NCI-H774 (cell line): Measurements from ENCODE around the gene ANGPTL8.

Experiments used
- DNase-seq: peaks from one replicate; lab custom pipeline; 2025; lab: John Stamatoyannopoulos, UW

Gene ANGPTL8

GRCh38 chr19:11203194-11204075 lies 36.0 kb upstream of the ANGPTL8 start:
- no peak for DNase-seq

- DNase-seq = no peak
Observed at GRCh38 chr19:11204076-11204602, 35.3 kb upstream of the ANGPTL8 start.

GRCh38 chr19:11204943-11205349 lies 34.5 kb upstream of the ANGPTL8 start:
- no peak for DNase-seq

- DNase-seq = no peak
Observed at GRCh38 chr19:11205939-11206570, 33.4 kb upstream of the ANGPTL8 start.

GRCh38 chr19:11208561-11209471 lies 30.6 kb upstream of the ANGPTL8 start:
- no peak for DNase-seq

- DNase-seq = no peak
Observed at GRCh38 chr19:11209839-11210655, 29.4 kb upstream of the ANGPTL8 start.

- DNase-seq = no peak
Observed at GRCh38 chr19:11210656-11210928, 28.8 kb upstream of the ANGPTL8 start.

DNA sequence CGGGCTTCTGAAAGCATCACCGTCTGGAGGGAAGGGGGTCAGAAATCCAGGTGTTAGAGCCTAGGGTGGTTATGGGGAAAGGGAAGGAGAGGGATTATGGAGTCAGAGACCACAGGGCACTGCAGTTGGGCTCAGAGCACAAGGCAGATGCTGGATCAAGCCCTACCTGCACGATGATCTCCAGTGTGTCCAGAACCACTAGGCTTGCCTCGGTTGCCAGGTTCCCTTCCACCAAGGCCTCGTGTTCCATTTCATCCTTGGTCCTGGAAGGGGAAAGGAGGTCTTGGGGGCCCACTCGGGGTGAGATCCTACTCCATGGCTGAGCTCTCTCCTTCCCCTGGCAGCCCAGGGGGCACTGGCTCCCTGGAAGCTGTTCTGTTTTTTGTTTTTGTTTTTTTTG lies 25.0 kb upstream of the ANGPTL8 start:
- DNase-seq = no peak

GRCh38 chr19:11221082-11221598 lies 18.3 kb upstream of the ANGPTL8 start:
- DNase-seq = no peak

- no peak for DNase-seq
Observed at GRCh38 chr19:11223200-11223599, 16.2 kb upstream of the ANGPTL8 start.

DNA sequence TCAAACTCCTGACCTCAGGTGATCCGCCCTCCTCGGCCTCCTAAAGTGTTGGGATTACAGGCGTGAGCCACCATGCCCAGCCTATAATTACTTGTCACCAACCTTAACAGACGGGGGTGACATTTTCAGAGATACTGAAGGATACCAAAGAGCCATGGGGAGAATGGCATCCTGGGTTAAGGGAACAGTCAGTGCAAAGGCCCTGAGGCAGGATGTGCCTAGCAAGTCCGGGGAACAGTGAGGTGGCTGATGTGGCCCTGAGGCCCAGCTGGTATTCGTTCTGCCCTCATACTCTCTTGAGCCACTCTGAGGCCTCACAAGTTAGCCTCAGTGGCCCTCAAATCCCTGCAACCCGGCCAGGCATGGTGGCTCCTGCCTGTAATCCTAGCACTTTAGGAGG lies 15.0 kb upstream of the ANGPTL8 start:
- DNase-seq = no peak

GRCh38 chr19:11225172-11225571 lies 14.2 kb upstream of the ANGPTL8 start:
- DNase-seq = no peak

- no peak for DNase-seq
Observed at GRCh38 chr19:11225815-11226214, 13.6 kb upstream of the ANGPTL8 start.

DNA sequence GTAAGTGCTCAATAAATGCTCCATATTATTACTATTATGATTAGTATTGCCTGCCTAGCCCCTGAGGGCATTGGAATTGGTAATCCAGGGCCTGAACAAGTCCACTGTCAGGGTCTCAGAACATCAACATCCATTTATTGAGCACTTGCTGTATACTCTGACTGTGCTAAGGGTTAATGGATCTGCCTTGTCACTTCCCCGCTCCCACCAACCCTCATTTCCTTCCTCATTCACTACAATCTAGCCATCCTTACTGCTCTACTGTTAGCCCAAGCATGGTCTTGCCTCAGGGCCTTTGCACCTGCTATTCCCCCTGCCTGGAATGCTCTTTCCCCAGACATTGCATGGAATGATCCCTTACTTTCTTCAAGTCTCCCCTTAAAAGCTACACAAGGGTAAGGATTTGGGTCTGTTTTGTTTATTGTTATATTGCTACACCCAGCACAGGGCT lies 12.7 kb upstream of the ANGPTL8 start:
- no peak for DNase-seq

DNA sequence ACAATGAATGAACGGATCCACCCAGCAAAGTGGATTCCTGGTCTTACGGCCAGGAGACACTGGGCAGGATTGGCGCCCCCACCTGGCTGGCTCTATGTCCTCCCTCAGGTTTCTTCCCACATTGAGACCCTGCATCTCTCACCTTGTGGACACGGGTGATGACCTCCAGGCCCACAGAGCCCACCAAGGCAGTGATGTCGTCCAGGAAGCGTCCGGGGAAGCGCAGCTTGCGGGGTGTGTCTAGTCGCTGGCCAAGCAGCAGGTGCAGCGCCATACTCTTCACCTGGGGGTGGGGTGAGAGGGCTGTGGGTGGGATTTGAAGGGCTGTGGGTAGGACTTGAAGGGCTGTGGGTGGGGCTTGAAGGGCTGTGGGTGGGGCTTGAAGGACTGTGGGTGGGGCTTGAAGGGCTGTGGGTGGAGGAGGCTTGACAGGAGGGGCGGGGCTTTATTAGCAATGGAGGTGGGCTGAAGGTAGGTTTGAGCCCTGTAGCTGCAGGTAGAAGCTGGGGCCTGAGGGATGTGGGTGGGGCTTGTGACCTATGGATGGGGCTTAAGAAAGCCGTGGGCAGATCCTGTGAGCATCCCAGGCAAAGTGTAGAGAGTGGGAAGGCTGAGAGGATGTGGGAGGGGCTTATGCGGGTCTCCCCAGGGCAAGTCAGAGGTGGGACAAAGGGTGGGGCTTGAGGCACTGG lies 12.1 kb upstream of the ANGPTL8 start:
- DNase-seq = no peak

DNA sequence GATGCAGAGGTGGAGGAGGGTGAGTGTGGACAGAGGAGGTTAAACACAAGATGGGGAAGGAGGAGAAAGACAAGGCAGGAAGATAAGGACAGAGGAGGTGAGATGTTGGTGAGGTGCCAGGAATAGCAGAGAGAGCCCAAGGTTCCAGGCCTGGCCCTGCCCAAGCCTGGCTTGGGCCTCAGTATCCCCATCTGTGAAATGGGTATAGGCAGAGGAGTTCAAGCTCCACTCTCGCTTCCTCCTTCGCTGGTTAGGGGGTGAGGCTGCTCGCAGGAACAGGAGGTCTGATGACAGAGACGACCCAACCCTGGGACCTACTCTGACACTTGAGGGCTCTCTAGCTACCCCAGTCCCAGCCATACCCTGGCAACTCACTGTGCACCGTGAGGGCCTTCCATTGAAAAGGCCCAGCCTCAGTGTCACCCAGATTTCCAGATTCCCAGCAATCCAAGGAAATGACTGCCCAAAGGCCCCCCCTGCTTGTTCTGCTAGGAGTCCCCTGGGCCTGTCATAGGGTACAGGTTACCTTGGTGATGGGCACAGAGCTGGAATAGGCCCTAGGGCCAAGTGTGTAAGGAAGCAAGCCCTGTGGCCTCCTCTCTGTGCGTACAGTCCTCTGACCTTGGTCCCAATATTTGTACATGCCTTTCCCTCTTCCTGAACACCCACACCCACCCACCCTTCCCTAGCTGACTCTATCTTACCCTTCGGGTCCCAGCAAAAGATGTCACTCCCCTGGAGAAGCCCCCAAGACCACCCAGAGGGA lies 8.6 kb upstream of the ANGPTL8 start:
- no peak for DNase-seq

DNA sequence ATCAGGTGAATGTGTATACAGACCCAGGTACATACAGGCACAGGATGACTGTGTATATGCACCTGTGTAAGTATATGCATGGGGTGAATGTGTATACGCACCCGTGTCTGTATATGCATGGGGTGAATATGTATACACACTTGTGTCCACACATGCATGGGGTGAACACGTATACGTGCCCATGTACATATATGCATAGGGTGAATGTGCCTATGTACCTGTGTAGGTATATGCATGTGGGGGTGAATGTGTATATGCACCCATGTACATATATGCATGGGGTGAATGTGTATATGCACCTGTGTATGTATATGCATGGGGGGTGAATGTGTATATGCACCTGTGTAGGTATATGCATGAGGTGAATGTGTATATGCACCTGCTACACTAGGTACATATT lies 6.9 kb upstream of the ANGPTL8 start:
- DNase-seq = no peak

DNA sequence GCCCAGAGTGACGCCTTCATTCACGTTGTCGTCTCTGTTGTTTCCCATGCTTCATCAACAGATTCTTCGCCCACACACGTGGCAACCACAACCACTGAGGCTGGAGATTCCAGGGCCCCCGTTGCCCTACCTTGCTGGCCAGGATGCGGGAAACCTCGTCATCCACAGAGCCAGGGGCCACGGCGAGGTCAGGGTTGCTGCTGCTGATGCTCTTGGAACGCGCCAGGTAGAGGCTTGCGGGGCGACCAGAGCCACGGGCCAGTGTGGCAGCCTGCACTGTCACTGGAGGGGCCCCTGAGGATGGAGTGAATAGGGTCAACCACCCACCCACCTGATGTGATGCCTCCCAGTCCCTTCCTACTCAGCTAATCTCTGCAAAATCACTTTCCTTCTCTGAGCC lies 6.3 kb upstream of the ANGPTL8 start:
- DNase-seq = no peak

DNA sequence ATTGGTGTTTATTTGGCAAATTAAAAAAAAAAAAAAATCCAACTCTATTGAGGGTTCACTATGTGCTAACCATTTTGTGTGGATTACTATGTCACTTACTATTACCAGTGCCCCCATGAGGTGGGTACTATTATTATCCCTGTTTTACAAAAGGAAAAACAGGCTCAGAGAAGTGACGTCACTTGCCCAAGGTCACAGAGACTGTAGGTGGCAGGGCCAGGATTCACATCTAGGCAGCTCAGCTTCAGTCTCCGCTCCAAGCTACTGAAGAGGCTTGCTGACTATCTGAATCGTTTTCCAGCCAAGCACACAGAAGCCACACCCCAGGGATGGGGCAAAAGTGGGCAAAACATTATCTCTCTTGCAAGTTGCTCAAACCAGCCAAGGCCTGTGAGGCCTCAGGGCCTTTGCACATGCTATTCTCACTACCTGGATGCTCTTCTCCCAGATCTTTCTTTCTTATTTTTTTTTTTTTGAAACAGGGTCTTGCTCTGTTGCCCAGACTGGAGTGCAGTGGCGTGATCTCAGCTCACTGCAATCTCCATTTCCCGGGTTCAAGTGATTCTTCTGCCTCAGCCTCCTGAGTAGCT lies 4.8 kb upstream of the ANGPTL8 start:
- no peak for DNase-seq
